Loucy (cell line): ENCODE data around the gene PPP1R15B.
A peak's percentile ranks its signal among the peaks of the same experiment; 100 is the strongest.

Experiments used
- H2AFZ ChIP-seq: fragments of 200-600 bp; sonication (generic); 2 replicates; pipeline ENCODE4 v1.6.0; 2016; ENCODE audit warnings: antibody characterized with exemption, mild to moderate bottlenecking, low read length, moderate library complexity
- H3F3A ChIP-seq: fragments of 200-600 bp; 2 replicates; pipeline ENCODE4 v1.6.0; 2016; ENCODE audit warnings: antibody characterized with exemption, low read depth, mild to moderate bottlenecking
- H3K27me3 ChIP-seq: fragments of 200-600 bp; sonication (generic); 2 replicates; pipeline ENCODE4 v1.6.1; 2014; ENCODE audit warnings: low read length, mild to moderate bottlenecking; ENCODE audit not compliant: insufficient read depth, poor library complexity, severe bottlenecking
- H3K36me3 ChIP-seq: fragments of 200-600 bp; sonication (generic); 2 replicates; pipeline ENCODE4 v1.6.1; 2016; ENCODE audit warnings: low read length; ENCODE audit not compliant: insufficient read depth
- H3K4me1 ChIP-seq: fragments of 200-600 bp; sonication (generic); 2 replicates; pipeline ENCODE4 v1.5.1; 2014; ENCODE audit warnings: low read length, mild to moderate bottlenecking; ENCODE audit not compliant: insufficient read depth, poor library complexity, severe bottlenecking
- H3K4me2 ChIP-seq: fragments of 200-600 bp; sonication (generic); 2 replicates; pipeline ENCODE4 v1.6.0; 2014; ENCODE audit warnings: antibody characterized with exemption, low read length, low read depth, mild to moderate bottlenecking; ENCODE audit not compliant: poor library complexity, severe bottlenecking
- H3K4me3 ChIP-seq: fragments of 200-600 bp; sonication (generic); 2 replicates; pipeline ENCODE4 v1.5.1; 2014; ENCODE audit warnings: low read length, mild to moderate bottlenecking, mixed read lengths; ENCODE audit not compliant: poor library complexity, severe bottlenecking
- H3K79me2 ChIP-seq: fragments of 200-600 bp; sonication (generic); 2 replicates; pipeline ENCODE4 v1.6.1; 2014; ENCODE audit warnings: low read length; ENCODE audit not compliant: insufficient read depth
- H3K9ac ChIP-seq: fragments of 200-600 bp; sonication (generic); 2 replicates; pipeline ENCODE4 v1.6.0; 2014; ENCODE audit warnings: mild to moderate bottlenecking, low read depth, low read length, moderate library complexity; ENCODE audit not compliant: poor library complexity, severe bottlenecking
- H3K9me2 ChIP-seq: fragments of 200-600 bp; sonication (generic); replicated peaks from 2 replicates; pipeline ENCODE4 v1.6.1; 2016; ENCODE audit warnings: low read depth, low read length, mixed read lengths
- H3K9me3 ChIP-seq: fragments of 200-600 bp; sonication (generic); 2 replicates; pipeline ENCODE4 v1.6.1; 2014; ENCODE audit warnings: mild to moderate bottlenecking, antibody characterized with exemption, low read length, low read depth; ENCODE audit not compliant: insufficient read depth
- H4K20me1 ChIP-seq: fragments of 200-600 bp; sonication (generic); 2 replicates; pipeline ENCODE4 v1.6.0; 2014; ENCODE audit warnings: antibody characterized with exemption, low read length, mild to moderate bottlenecking; ENCODE audit not compliant: insufficient read depth, poor library complexity, severe bottlenecking
- EZH2phosphoT487 ChIP-seq: fragments of 200-600 bp; IDR thresholded peaks from 2 replicates; pipeline ENCODE4 v1.6.1; 2018; ENCODE audit warnings: antibody characterized with exemption, mild to moderate bottlenecking, moderate library complexity, borderline replicate concordance
- TF ChIP-seq, protein P1 (sequence below): fragments of 200-600 bp; sonication (generic); conservative IDR thresholded peaks from 2 replicates; pipeline ENCODE4 v1.5.1; 2014; ENCODE audit warnings: mild to moderate bottlenecking, antibody characterized with exemption, low read length

PPP1R15B gene

DNA sequence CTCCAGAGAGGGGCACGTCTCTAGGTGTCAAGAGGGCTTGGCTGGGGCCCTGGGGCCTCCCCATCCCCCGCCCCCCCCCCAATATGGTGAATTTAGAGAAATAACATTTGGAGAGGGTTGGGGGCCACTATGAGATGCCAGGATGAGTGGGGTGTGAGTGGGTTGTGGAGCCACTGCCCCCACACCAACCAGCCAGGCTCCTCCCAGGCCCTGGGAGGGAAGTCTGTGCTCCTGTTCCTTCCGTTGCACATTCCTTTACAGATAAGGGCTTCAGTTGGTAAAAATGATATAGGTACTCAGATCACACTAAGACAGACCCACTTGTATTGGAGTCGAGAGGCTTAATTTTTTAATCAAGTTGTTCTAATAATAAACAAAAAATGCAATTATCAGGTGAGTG, 51.3 kb downstream of the PPP1R15B start:
- no peaks in the 10 kb centered on the region for H3K9me2 ChIP-seq
- no peaks in the 10 kb centered on the region for H4K20me1 ChIP-seq
- no peak overlapping the region for H3K4me3 ChIP-seq
- H3K27me3 ChIP-seq, result no peaks in the 10 kb centered on the region
- no peaks in the 10 kb centered on the region for H3K79me2 ChIP-seq
- no peak overlapping the region for H3K9ac ChIP-seq
- no peaks in the 10 kb centered on the region for H3K36me3 ChIP-seq
- TF ChIP-seq, protein P1, sequence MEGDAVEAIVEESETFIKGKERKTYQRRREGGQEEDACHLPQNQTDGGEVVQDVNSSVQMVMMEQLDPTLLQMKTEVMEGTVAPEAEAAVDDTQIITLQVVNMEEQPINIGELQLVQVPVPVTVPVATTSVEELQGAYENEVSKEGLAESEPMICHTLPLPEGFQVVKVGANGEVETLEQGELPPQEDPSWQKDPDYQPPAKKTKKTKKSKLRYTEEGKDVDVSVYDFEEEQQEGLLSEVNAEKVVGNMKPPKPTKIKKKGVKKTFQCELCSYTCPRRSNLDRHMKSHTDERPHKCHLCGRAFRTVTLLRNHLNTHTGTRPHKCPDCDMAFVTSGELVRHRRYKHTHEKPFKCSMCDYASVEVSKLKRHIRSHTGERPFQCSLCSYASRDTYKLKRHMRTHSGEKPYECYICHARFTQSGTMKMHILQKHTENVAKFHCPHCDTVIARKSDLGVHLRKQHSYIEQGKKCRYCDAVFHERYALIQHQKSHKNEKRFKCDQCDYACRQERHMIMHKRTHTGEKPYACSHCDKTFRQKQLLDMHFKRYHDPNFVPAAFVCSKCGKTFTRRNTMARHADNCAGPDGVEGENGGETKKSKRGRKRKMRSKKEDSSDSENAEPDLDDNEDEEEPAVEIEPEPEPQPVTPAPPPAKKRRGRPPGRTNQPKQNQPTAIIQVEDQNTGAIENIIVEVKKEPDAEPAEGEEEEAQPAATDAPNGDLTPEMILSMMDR, result no peak
- no peak for TF ChIP-seq EZH2phosphoT487
- H3K4me2 ChIP-seq, result no peak overlapping the region
- H3K4me1 ChIP-seq, result peaks cover 28% of the 10 kb centered on the region
- no peaks in the 10 kb centered on the region for H3F3A ChIP-seq
- no peaks in the 10 kb centered on the region for H3K9me3 ChIP-seq
- no peak overlapping the region for H2AFZ ChIP-seq

DNA sequence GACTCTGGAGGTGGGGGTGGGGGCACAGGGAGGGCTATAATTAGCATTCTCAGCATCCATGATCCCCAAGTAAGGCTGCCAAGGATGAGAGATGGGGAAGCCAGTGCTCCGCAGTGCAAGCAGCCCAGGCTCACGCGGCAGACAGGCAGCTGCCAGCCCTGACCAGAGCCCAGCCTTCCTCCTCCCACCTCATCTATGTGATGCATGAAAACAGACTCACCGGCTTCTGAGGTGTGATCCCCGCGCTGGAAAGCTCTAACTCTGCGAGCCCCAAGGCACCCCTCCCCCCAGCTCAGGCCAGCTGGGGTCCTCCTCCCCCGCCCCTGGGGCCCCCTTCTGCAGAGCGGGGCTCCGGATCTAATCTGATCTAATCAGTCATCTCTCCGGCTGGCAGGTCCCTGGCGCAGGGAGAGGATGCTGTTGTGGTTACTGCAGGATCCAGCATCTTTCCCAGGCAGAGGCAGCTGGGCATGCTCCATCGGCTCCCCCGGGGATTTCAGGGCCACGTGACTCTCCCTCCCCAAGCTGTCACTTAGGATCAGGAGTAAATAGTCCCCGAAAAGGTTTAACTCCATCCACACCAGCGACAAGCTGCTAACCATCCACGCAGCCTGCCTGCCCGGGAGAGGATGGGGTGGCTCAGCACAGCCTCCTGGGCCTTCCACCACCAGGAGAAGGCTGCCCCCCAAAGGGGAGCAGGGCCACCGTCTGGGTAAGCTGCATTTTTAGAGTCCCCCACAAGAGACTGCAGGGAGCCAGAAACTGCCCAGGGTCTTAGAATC, 52.0 kb downstream of the PPP1R15B start, which contains the start of gene PLEKHA6:
TSS of gene PLEKHA6 (minus strand) at position 456 of the 782 bp plus-strand sequence. CDS start 86,202 bp downstream, outside the sequence.
- Histone ChIP-seq H3K27me3 (no peaks in the 10 kb centered on the region), H4K20me1 (no peaks in the 10 kb centered on the region), H3K79me2 (no peaks in the 10 kb centered on the region), H3K4me1 (peaks cover 28% of the 10 kb centered on the region), H3K9me3 (no peaks in the 10 kb centered on the region), H3K36me3 (no peaks in the 10 kb centered on the region), H2AFZ (0 out of 2 replicates have a peak within 1 kb of the TSS, but pooled peaks have one; percentile 51), H3K9me2 (no peaks in the 10 kb centered on the region), H3K9ac (no peak within 1 kb of the TSS), H3F3A (no peaks in the 10 kb centered on the region), H3K4me2 (peak within 1 kb of the TSS; percentile 64), H3K4me3 (peak within 1 kb of the TSS; percentile 32)
- TF ChIP-seq EZH2phosphoT487, result no peak
- TF ChIP-seq, protein P1, result peak; percentile 67

DNA sequence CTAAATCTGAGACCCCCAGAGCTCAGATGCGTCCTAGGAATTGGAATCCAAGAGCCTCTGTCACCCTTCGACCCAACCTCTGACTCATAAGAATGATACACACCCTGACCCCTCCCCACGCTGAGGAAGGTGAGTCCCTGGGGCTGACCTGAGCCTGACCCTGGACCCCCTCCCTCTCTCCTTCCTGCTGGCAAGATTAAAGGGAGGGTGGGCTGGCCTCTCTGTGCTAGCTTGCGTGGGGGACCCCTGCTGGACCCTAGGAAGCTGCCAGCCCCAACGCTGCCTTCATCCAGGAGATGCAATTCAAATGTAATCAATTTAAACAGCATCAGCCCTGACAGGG, 52.5 kb downstream of the PPP1R15B start:
- 0 out of 2 replicates have a peak overlapping the region, but pooled peaks have one; percentile 51 for H2AFZ ChIP-seq
- no peaks in the 10 kb centered on the region for H3K27me3 ChIP-seq
- no peaks in the 10 kb centered on the region for H3K9me2 ChIP-seq
- H3K36me3 ChIP-seq, result no peaks in the 10 kb centered on the region
- TF ChIP-seq EZH2phosphoT487, result no peak
- TF ChIP-seq, protein P1, result no peak
- peak overlapping the region; percentile 32 for H3K4me3 ChIP-seq
- H3K9ac ChIP-seq, result no peak overlapping the region
- H4K20me1 ChIP-seq, result no peaks in the 10 kb centered on the region
- H3K79me2 ChIP-seq, result no peaks in the 10 kb centered on the region
- H3K4me1 ChIP-seq, result peaks cover 26% of the 10 kb centered on the region
- H3F3A ChIP-seq, result no peaks in the 10 kb centered on the region
- H3K4me2 ChIP-seq, result peak overlapping the region; percentile 64
- no peaks in the 10 kb centered on the region for H3K9me3 ChIP-seq
